HepG2 (cell line): Measurements from ENCODE around the gene CD79A. TPM values are rescaled to one million over a fixed set of nuclear protein-coding genes. Genes with fewer than 3 reads are reported as not detected.

Experiments
- ATAC-seq: fragments of 200-7000 bp; cut with Tn5 transposase; 3 replicates; pipeline ENCODE4 v1.9.1; 2020; ENCODE audit warnings: mild to moderate bottlenecking, moderate library complexity
- BruUV-seq: library from RNA; stranded (reverse); fragments of 400-500 nt; replicated peaks from 2 replicates; lab custom pipeline; 2021; lab: Mats Ljungman, UMichigan
- CTCF ChIA-PET: fragments of 300-600 bp; formaldehyde crosslinking; extraction: SDS; loops from one replicate; lab custom pipeline; 2021; ENCODE audit warnings: low total read pairs, inconsistent platforms, low intra/inter-chr PET ratio; lab: Yijun Ruan, JAX
- POLR2A ChIA-PET: fragments of 350-600 bp; sonication (Branson Sonifier 250); formaldehyde crosslinking; loops from one replicate; lab custom pipeline; 2020; ENCODE audit warnings: antibody characterized with exemption, inconsistent platforms; lab: Yijun Ruan, JAX
- DNase-seq: peaks from one replicate; pipeline ENCODE4 v3.0.0-alpha.2; 2015; ENCODE audit warnings: low spot score
- FAIRE-seq: peaks from 3 replicates; lab custom pipeline; 2011; peaks lifted over from hg19 to GRCh38; lab: Jason Lieb, UNC
- H2AFZ ChIP-seq: one replicate; pipeline ENCODE4 v1.6.1; 2011; ENCODE audit warnings: low read length, inconsistent platforms
- H3K27ac ChIP-seq: fragments of 300-600 bp; 3 replicates; pipeline ENCODE4 v1.8.0; 2011; ENCODE audit warnings: mixed run types, mild to moderate bottlenecking, mixed read lengths, low read length, inconsistent platforms; ENCODE audit not compliant: insufficient read depth; ENCODE audit errors: extremely low read length
- H3K27me3 ChIP-seq, 2 experiments: fragments of 200-600 bp in 1 of 2; 2 replicates in 1 of 2; 3 replicates in 1 of 2; pipeline versions ENCODE4 v1.6.0 to v1.8.0; 2011; ENCODE audit warnings: low read length in 2 of 2, mild to moderate bottlenecking in 2 of 2, moderate library complexity in 2 of 2, inconsistent platforms in 1 of 2; ENCODE audit not compliant: insufficient read depth in 2 of 2, control insufficient read depth in 1 of 2
- H3K36me3 ChIP-seq, 2 experiments: fragments of 200-600 bp in 1 of 2; replicated peaks in 1 of 2; 2 replicates in 1 of 2; 3 replicates in 1 of 2; pipeline versions ENCODE4 v1.5.1 to v1.8.0; 2011; ENCODE audit warnings: low read length in 2 of 2, inconsistent platforms in 1 of 2; ENCODE audit not compliant: insufficient read depth in 2 of 2, control insufficient read depth in 1 of 2
- H3K4me1 ChIP-seq: 2 replicates; pipeline ENCODE4 v1.5.1; 2012; ENCODE audit warnings: low read length, inconsistent platforms; ENCODE audit not compliant: insufficient read depth
- H3K4me2 ChIP-seq: 2 replicates; pipeline ENCODE4 v1.6.0; 2011; ENCODE audit warnings: low read depth, low read length, inconsistent platforms
- H3K4me3 ChIP-seq, 3 experiments: fragments of 200-600 bp in 1 of 3; sonication (generic), shearing (Covaris generic) in 1 of 3; replicated peaks in 1 of 3; 2 replicates each; pipeline ENCODE4 v1.5.1; 2011 to 2016; ENCODE audit warnings: low read length in 3 of 3, inconsistent platforms in 2 of 3, low read depth in 2 of 3, mild to moderate bottlenecking in 2 of 3, control low read depth in 1 of 3, mixed read lengths in 1 of 3; ENCODE audit not compliant: insufficient read depth in 1 of 3
- H3K79me2 ChIP-seq: one replicate; pipeline ENCODE4 v1.6.1; 2011; ENCODE audit warnings: low read length, inconsistent platforms; ENCODE audit not compliant: insufficient read depth
- H3K9ac ChIP-seq: 2 replicates; pipeline ENCODE4 v1.6.0; 2011; ENCODE audit warnings: mild to moderate bottlenecking, low read depth, low read length, inconsistent platforms; ENCODE audit not compliant: insufficient read depth
- H3K9me3 ChIP-seq: 2 replicates; pipeline ENCODE4 v1.5.1; 2012; ENCODE audit warnings: mild to moderate bottlenecking, low read length
- H4K20me1 ChIP-seq: 2 replicates; pipeline ENCODE4 v1.6.0; 2011; ENCODE audit warnings: inconsistent platforms, mild to moderate bottlenecking, low read length, moderate library complexity; ENCODE audit not compliant: insufficient read depth
- GTF3A ChIP-seq: sonication (generic); formaldehyde crosslinking; conservative IDR thresholded peaks from 2 replicates; pipeline ENCODE4 v1.4.0; 2020; ENCODE audit warnings: mild to moderate bottlenecking, missing genetic modification reagents
- MAX ChIP-seq: IDR thresholded peaks from 2 replicates; pipeline ENCODE4 v1.6.1; 2012; ENCODE audit warnings: inconsistent platforms
- NAIF1 ChIP-seq: sonication (generic); formaldehyde crosslinking; IDR thresholded peaks from 2 replicates; pipeline ENCODE4 v1.5.0; 2020; ENCODE audit warnings: mild to moderate bottlenecking, missing genetic modification reagents, borderline replicate concordance
- TEAD2 ChIP-seq: sonication (generic); formaldehyde crosslinking; IDR thresholded peaks from 2 replicates; pipeline ENCODE4 v1.9.0; 2021; ENCODE audit warnings: missing genetic modification reagents
- WGBS: methylation state at CpG from one replicate; pipeline ENCODE4 v1.1.6; 2017; ENCODE audit warnings: low lambda C conversion rate; 5-methylcytosine and 5-hydroxymethylcytosine counted together
- in situ Hi-C: cut with HindIII; loops from 2 replicates; pipeline ENCODE4 v1.10.0; 2017; ENCODE audit warnings: low pct_unique_long_range_greater_than_20kb; ENCODE audit not compliant: extremely low pct_ligation_motif_present
- intact Hi-C: fragments of 100-400 bp; cut with micrococcal nuclease; formaldehyde crosslinking; loops from one replicate; pipeline ENCODE4 v1.10.0; 2022; ENCODE audit not compliant: unreplicated experiment
- polyA plus RNA-seq, 8 experiments: library from polyadenylated mRNA; depleted of rRNA in 3 of 8; stranded (reverse) in 7 of 8; unstranded in 1 of 8; fragments of >200 nt; fragmentation: Illumina TruSeq in 4 of 8; extraction: Trizol in 4 of 8; gene quantifications; 2 replicates each; pipeline versions ENCODE4 v1.2.1 to v1.2.3, GENCODE V29; 2011 to 2016; ENCODE audit warnings: low read depth in 4 of 8, missing spikeins in 1 of 8, mixed read lengths in 1 of 8; ENCODE audit not compliant: insufficient read depth in 1 of 8
- total RNA-seq, 5 experiments: library from RNA; depleted of rRNA; stranded (reverse); fragments of >200 nt; fragmentation: Illumina TruSeq; extraction: Trizol; gene quantifications; 2 replicates each; pipeline ENCODE4 v1.2.3, GENCODE V29; 2016; ENCODE audit warnings: low read depth in 1 of 5
- TF ChIP-seq, protein P1 (sequence below): sonication (generic); formaldehyde crosslinking; IDR thresholded peaks from 2 replicates; pipeline ENCODE4 v1.5.0; 2020; ENCODE audit warnings: missing genetic modification reagents
- TF ChIP-seq, protein P2 (sequence below): sonication (generic); formaldehyde crosslinking; IDR thresholded peaks from 2 replicates; pipeline ENCODE4 v1.5.0; 2020; ENCODE audit warnings: missing genetic modification reagents
- TF ChIP-seq, protein P3 (sequence below): sonication (generic); formaldehyde crosslinking; IDR thresholded peaks from 2 replicates; pipeline ENCODE4 v1.4.0; 2020; ENCODE audit warnings: missing genetic modification reagents
- TF ChIP-seq, protein P4 (sequence below): sonication (generic); formaldehyde crosslinking; IDR thresholded peaks from 2 replicates; pipeline ENCODE4 v1.4.0; 2020; ENCODE audit warnings: missing genetic modification reagents, borderline replicate concordance

CD79A gene
- total and polyA plus RNA-seq, 2 of the 13 experiments (the other 11 are each of a cell fraction or from before 2014, with no cell fraction given): 0.24 to 0.33 TPM

DNA sequence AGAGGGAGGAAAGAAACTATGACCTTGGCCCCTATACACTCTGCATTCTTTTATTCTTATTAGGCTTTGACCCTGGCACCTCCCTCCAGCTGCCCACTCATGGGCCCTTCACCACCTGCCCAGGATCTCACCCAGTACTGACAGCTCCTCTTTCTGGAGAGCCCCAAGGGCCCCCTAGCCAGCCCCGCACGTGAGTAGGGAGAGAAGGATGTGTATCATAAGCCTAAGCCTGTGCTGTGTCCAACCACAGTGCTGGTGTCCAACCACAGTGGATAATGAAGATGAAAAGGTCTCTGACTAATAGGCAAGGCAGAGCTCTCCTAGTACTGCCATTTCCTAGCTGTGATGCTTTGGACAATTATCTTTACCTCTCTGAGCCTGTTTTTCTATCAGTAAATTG lies 28.0 kb upstream of the CD79A start:
- Histone ChIP-seq H3K27ac (no peak overlapping the region), H3K27me3 (peaks cover 1 to 42% of the 10 kb centered on the region in 2 experiments; a peak in 4 of 5 replicates), H4K20me1 (no peaks in the 10 kb centered on the region), H3K9me3 (no peaks in the 10 kb centered on the region), H3K36me3 (no peaks in the 10 kb centered on the region), H3K4me1 (no peaks in the 10 kb centered on the region; the same call in 1 of the 2 replicates), H3K4me3 (no peak overlapping the region), H3K4me2 (no peak overlapping the region), H2AFZ (no peak overlapping the region), H3K9ac (no peak overlapping the region), H3K79me2 (no peaks in the 10 kb centered on the region)
- POLR2A ChIA-PET: no interaction called here
- no peak for ATAC-seq
- TF ChIP-seq, protein P1, sequence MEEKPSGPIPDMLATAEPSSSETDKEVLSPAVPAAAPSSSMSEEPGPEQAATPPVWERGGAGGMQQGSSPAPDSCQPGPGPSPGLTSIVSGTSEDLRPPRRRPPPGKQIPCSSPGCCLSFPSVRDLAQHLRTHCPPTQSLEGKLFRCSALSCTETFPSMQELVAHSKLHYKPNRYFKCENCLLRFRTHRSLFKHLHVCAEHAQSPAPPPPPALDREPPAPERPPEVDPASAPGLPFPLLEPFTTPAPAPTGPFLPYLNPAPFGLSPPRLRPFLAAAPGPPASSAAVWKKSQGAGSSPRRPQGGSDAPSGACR (CRISPR knock-in tag): no peak
- no peak for TF ChIP-seq TEAD2 (CRISPR knock-in tag)
- TF ChIP-seq MAX: no peak
- WGBS: 11% methylated on average over 2 of the region's 2 CpGs
- CTCF ChIA-PET: no interaction called here
- no TSS peak for BruUV-seq
- no peak for FAIRE-seq
- in situ Hi-C loops (no loop called here), intact Hi-C loops (no loop called here)
- DNase-seq: no peak

- BruUV-seq: no TSS peak
- no peak for TF ChIP-seq NAIF1 (CRISPR knock-in tag)
- TF ChIP-seq, protein P2, sequence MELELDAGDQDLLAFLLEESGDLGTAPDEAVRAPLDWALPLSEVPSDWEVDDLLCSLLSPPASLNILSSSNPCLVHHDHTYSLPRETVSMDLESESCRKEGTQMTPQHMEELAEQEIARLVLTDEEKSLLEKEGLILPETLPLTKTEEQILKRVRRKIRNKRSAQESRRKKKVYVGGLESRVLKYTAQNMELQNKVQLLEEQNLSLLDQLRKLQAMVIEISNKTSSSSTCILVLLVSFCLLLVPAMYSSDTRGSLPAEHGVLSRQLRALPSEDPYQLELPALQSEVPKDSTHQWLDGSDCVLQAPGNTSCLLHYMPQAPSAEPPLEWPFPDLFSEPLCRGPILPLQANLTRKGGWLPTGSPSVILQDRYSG (CRISPR knock-in tag): no peak
- TF ChIP-seq, protein P3, sequence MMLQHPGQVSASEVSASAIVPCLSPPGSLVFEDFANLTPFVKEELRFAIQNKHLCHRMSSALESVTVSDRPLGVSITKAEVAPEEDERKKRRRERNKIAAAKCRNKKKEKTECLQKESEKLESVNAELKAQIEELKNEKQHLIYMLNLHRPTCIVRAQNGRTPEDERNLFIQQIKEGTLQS (CRISPR knock-in tag): no peak
- no peak for TF ChIP-seq GTF3A (CRISPR knock-in tag)
- TF ChIP-seq, protein P4, sequence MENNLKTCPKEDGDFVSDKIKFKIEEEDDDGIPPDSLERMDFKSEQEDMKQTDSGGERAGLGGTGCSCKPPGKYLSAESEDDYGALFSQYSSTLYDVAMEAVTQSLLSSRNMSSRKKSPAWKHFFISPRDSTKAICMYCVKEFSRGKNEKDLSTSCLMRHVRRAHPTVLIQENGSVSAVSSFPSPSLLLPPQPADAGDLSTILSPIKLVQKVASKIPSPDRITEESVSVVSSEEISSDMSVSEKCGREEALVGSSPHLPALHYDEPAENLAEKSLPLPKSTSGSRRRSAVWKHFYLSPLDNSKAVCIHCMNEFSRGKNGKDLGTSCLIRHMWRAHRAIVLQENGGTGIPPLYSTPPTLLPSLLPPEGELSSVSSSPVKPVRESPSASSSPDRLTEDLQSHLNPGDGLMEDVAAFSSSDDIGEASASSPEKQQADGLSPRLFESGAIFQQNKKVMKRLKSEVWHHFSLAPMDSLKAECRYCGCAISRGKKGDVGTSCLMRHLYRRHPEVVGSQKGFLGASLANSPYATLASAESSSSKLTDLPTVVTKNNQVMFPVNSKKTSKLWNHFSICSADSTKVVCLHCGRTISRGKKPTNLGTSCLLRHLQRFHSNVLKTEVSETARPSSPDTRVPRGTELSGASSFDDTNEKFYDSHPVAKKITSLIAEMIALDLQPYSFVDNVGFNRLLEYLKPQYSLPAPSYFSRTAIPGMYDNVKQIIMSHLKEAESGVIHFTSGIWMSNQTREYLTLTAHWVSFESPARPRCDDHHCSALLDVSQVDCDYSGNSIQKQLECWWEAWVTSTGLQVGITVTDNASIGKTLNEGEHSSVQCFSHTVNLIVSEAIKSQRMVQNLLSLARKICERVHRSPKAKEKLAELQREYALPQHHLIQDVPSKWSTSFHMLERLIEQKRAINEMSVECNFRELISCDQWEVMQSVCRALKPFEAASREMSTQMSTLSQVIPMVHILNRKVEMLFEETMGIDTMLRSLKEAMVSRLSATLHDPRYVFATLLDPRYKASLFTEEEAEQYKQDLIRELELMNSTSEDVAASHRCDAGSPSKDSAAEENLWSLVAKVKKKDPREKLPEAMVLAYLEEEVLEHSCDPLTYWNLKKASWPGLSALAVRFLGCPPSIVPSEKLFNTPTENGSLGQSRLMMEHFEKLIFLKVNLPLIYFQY (CRISPR knock-in tag): no peak
- Histone ChIP-seq H3K4me2 (no peak overlapping the region), H3K27ac (no peak overlapping the region), H4K20me1 (no peaks in the 10 kb centered on the region), H3K4me1 (no peaks in the 10 kb centered on the region; the same call in 1 of the 2 replicates), H3K27me3 (peaks cover 1 to 51% of the 10 kb centered on the region in 2 experiments; a peak in 4 of 5 replicates), H3K79me2 (no peaks in the 10 kb centered on the region), H3K9ac (no peak overlapping the region), H3K36me3 (no peaks in the 10 kb centered on the region), H3K4me3 (no peak overlapping the region), H3K9me3 (no peaks in the 10 kb centered on the region), H2AFZ (no peak overlapping the region)
- ATAC-seq (no peak), DNase-seq (no peak), FAIRE-seq (no peak)
- in situ Hi-C loops: no loop called here
- ChIA-PET CTCF (no interaction called here), POLR2A (interaction anchor here (0.8 kb wide), 1 partner anchor 10 kb away, joined by 3 read pairs; the partner anchor contains the start of gene RPS19)
- WGBS: 0% methylated on average over 5 of the region's 5 CpGs
- intact Hi-C loops: no loop called here
Measured at GRCh38 chr19:41850381-41850780, 26.7 kb upstream of the CD79A start.
